HG03432 (cell line): Measurements from ENCODE around the gene YY2.
"Not testable (repeated sequence)": the region's sequence is repeated elsewhere in the genome, so short reads cannot be mapped to it uniquely, and the experiment has no call there.

Experiments
- ATAC-seq: cut with Tn5 transposase; IDR thresholded peaks from one replicate; pipeline ENCODE4 v1.9.1; 2021; ENCODE audit warnings: mild to moderate bottlenecking, moderate library complexity; ENCODE audit not compliant: unreplicated experiment

Gene YY2

GRCh38 chrX:21873063-21873775 is 17.4 kb downstream of the YY2 start:
- no peak for ATAC-seq

DNA sequence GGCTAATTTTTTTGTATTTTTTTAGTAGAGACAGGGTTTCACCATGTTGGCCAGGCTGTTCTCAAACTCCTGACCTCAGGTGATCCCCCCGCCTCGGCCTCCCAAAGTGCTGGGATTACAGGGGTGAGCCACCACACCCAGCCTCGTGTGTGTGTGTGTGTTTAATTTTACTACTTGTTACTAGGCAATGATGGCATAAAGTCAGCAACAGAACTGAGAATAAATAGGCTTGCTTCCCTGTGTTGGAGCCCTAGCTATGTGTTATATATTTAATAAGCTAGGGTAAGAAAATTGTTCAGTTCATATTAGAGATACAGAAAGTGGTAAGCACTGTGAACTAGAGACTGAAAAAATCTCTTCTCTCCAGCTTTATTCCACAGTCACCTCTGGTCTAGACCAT is 18.4 kb downstream of the YY2 start:
- ATAC-seq: not testable (repeated sequence)

DNA sequence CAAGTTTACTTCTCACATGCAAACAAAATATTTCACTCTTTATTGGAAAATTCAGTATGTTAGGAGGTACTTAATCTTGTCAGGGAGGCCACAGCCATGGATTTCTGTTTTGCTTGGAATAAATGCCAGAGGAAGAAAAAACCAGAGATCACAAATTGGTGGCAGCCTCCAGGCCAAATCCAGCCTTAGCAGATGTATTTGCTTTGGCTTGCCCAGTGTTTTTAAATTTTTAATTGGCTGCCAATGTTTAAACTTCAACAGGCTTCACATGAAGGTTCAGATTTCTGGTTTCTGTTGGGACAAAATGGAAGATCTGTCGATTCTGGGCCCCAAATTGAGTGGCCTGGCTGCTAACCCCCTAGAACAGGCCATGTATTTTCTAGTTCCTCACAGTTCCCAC is 19.2 kb downstream of the YY2 start:
- ATAC-seq: no peak

GRCh38 chrX:21881881-21882574 is 26.2 kb downstream of the YY2 start:
- ATAC-seq: no peak

DNA sequence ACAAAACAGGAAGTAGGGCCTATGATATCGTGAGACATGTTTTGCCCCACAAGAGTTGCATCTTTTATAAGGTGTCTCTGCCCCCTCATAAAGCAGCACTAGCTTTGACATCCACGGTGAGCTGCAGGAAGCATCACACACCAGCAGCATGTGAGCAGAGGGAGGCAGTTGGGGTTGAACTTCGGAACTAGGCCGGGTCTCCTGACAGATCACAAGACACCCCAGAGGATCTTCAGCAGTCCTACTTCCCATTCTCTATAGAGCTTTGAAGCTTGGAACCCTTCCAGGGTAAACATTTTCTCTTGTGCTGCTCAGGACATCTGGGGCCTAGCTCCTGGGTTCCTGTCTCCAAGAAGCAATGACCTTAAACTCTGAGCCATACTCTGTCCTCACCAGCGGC is 27.5 kb downstream of the YY2 start:
- no peak for ATAC-seq

DNA sequence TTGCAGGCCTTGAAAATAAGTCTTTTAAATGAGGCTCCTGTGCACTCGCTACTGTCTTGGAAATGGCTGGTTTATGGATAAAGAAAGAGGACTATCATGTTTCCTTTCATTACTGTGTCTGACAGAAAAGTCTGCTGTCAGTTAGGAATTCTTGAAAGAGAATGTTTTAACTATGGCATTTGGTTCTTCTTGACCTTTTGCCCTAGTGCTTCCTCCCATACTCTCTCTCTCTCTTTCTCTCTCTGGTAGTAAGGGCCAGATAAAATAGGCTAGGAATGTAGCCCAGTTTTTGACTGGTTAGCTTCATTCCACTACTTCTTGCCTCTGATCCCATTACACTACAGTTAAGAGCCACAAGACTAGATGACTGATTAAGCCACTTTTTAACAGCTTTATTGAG is 29.8 kb downstream of the YY2 start:
- no peak for ATAC-seq

DNA sequence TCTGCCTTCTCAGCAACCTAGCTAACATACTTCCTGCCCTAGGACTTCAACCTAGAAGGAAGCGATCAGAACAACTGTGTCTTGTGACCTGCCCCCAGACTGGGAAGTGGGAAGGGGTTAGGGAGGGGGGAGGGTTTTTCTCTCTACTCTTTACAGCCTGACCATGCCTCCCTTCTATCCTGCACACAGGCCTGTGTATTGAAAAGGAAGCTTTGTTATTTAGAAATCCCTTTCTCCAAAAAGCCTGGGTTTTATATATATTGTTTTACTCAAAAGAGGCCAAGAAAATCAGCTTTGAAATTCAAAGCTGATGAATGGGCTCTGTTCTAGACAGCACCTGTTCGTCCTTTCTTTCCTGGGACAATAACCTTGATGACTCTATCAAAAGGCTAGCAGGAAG is 49.5 kb downstream of the YY2 start:
- ATAC-seq: no peak

DNA sequence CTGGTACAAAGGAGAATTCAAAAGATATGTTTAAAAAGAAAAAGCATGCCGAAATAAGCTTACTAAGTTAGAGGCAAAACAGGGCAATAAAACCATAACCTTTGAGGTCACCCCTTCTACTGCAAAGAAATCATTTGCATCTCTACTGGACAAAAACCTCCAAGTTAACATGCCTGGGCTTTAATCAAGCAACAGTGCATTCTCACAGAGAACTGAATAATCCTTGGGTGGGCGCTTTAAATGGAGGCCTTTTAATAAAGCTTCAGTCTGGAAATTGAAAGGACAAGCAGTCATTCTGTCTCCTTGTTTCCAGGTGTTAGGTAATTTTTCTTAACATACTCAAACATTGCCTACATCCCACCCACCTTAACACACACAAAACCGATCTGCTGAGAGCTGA is 50.2 kb downstream of the YY2 start:
- no peak for ATAC-seq

DNA sequence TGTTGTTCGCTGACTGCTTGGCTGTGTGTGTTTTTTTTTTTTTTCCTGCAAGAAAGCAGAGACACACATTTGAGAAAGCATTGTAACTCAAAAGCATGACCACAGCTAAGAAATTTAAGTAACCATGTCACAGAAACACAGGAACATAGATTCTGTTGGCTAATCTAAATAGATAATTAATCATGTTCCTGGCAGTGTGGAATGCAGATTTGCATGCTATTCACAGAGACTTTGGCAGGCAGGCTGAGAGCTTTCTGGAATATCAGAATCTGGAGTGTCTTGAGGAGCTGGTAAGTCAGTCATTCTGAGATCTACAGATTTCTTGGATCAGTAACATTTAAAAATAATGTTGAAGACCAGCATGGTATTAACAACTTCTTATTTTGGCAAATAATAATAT is 51.5 kb downstream of the YY2 start:
- ATAC-seq: no peak
